Ascending aorta (tissue), 2 donors: Measurements from ENCODE around the gene BARX2. TPM values are rescaled to one million over a fixed set of nuclear protein-coding genes. Genes with fewer than 3 reads are reported as not detected.
"Not testable (repeated sequence)": the region's sequence is repeated elsewhere in the genome, so short reads cannot be mapped to it uniquely, and the experiment has no call there.

Source experiments
- DNase-seq, 2 donors: peaks; one replicate each; pipeline ENCODE4 v3.0.0-alpha.2; 2019; ENCODE audit warnings: low spot score in 2 of 2
- H3K27ac ChIP-seq, 2 donors: fragments of 200-600 bp; sonication (generic); one replicate each; pipeline ENCODE4 v1.5.1; 2016 to 2017; ENCODE audit warnings: mild to moderate bottlenecking in 1 of 2
- H3K27me3 ChIP-seq: fragments of 200-600 bp; sonication (generic); one replicate; pipeline ENCODE4 v1.5.1; 2017
- H3K36me3 ChIP-seq, 2 donors: fragments of 200-600 bp; sonication (generic); one replicate each; pipeline ENCODE4 v1.5.1; 2016
- H3K4me1 ChIP-seq, 2 donors: fragments of 200-600 bp; sonication (generic); one replicate each; pipeline ENCODE4 v1.5.1; 2016 to 2017; ENCODE audit warnings: mild to moderate bottlenecking in 1 of 2
- H3K4me3 ChIP-seq, 2 donors: fragments of 200-600 bp; sonication (generic); one replicate each; pipeline ENCODE4 v1.5.1; 2016 to 2017; ENCODE audit warnings: mild to moderate bottlenecking in 1 of 2
- H3K9me3 ChIP-seq, 2 donors: fragments of 200-600 bp; sonication (generic); one replicate each; pipeline ENCODE4 v1.5.1; 2016
- CTCF ChIP-seq, 3 experiments: fragments of 200-600 bp in 2 of 3; fragments of 450-650 bp in 1 of 3; sonication (generic) in 2 of 3; IDR thresholded peaks; one replicate each; pipeline ENCODE4 v1.5.1; 2016 to 2019; ENCODE audit warnings: antibody characterized with exemption in 3 of 3, mild to moderate bottlenecking in 1 of 3, moderate library complexity in 1 of 3
- intact Hi-C: fragments of 100-400 bp; cut with DNase I; formaldehyde crosslinking; loops from one replicate; pipeline ENCODE4 v1.15.1; 2023
- total RNA-seq: library from RNA; depleted of rRNA; stranded (reverse); fragments of >200 nt; gene quantifications from one replicate; pipeline ENCODE4 v1.1.0, GENCODE V29; 2016

Gene BARX2
- total RNA-seq = not detected

GRCh38 chr11:129375751-129376657 is at the start of gene BARX2:
Gene BARX2, plus strand, starts transcription at chr11:129375848. Its CDS starts 188 bp downstream, at chr11:129376036.
- Histone ChIP-seq H3K4me1 (peaks cover 3 to 18% of the 10 kb centered on the region in 2 donors), H3K36me3 (no peaks in the 10 kb centered on the region), H3K27me3 (peaks cover 27% of the 10 kb centered on the region), H3K27ac (no peak within 1 kb of the TSS), H3K9me3 (no peaks in the 10 kb centered on the region), H3K4me3 (peak within 1 kb of the TSS; percentile 39 to 58)
- no peak for DNase-seq
- intact Hi-C loops = no loop called here
- TF ChIP-seq CTCF (IDR thresholded peaks at IDR 0.05) = no peak

- no peak for DNase-seq
- Histone ChIP-seq H3K27me3 (no peaks in the 10 kb centered on the region), H3K9me3 (no peaks in the 10 kb centered on the region), H3K36me3 (no peaks in the 10 kb centered on the region), H3K4me1 (no peaks in the 10 kb centered on the region), H3K4me3 (no peak overlapping the region), H3K27ac (no peak overlapping the region)
- no peak for TF ChIP-seq CTCF (IDR thresholded peaks at IDR 0.05)
- intact Hi-C loops = loop anchor here (10.0 kb wide), 1 partner anchor 92 kb away; no protein-coding TSS in a partner anchor
Observed at GRCh38 chr11:129326921-129327320, 48.7 kb upstream of the BARX2 start.

- intact Hi-C loops = loop anchor here (10.0 kb wide), 1 partner anchor 93 kb away; no protein-coding TSS in a partner anchor
- H3K4me3 ChIP-seq, DNase-seq, H3K27me3 ChIP-seq, H3K36me3 ChIP-seq, H3K27ac ChIP-seq, H3K9me3 ChIP-seq, H3K4me1 ChIP-seq: not testable (repeated sequence)
Observed at GRCh38 chr11:129327708-129328107, 47.9 kb upstream of the BARX2 start.

GRCh38 chr11:129328756-129329155 is 46.9 kb upstream of the BARX2 start:
- Histone ChIP-seq H3K27ac (no peak overlapping the region), H3K9me3 (no peaks in the 10 kb centered on the region), H3K27me3 (no peaks in the 10 kb centered on the region), H3K4me3 (no peak overlapping the region), H3K36me3 (no peaks in the 10 kb centered on the region), H3K4me1 (no peaks in the 10 kb centered on the region)
- DNase-seq = no peak
- TF ChIP-seq CTCF (IDR thresholded peaks at IDR 0.05) = no peak
- intact Hi-C loops = loop anchor here (10.0 kb wide), 1 partner anchor 94 kb away; no protein-coding TSS in a partner anchor

GRCh38 chr11:129331217-129331616 is 44.4 kb upstream of the BARX2 start:
- Histone ChIP-seq H3K27ac (no peak overlapping the region), H3K27me3 (no peaks in the 10 kb centered on the region), H3K4me3 (no peak overlapping the region), H3K36me3 (no peaks in the 10 kb centered on the region), H3K9me3 (no peaks in the 10 kb centered on the region), H3K4me1 (no peaks in the 10 kb centered on the region)
- intact Hi-C loops = loop anchor here (1.0 to 5.0 kb wide), 3 partner anchors 54 to 214 kb away; no protein-coding TSS in a partner anchor
- TF ChIP-seq CTCF (IDR thresholded peaks at IDR 0.05) = no peak
- DNase-seq = no peak

GRCh38 chr11:129331871-129332274 is 43.8 kb upstream of the BARX2 start:
- Histone ChIP-seq H3K4me1 (no peaks in the 10 kb centered on the region), H3K36me3 (no peaks in the 10 kb centered on the region), H3K9me3 (no peaks in the 10 kb centered on the region), H3K4me3 (no peak overlapping the region), H3K27me3 (no peaks in the 10 kb centered on the region), H3K27ac (no peak overlapping the region)
- intact Hi-C loops = loop anchor here (1.0 to 5.0 kb wide), 3 partner anchors 55 to 215 kb away; no protein-coding TSS in a partner anchor
- TF ChIP-seq CTCF (IDR thresholded peaks at IDR 0.05) = peak; percentile 73 to 87 (median 87)
- DNase-seq = peak in 1 of 2 donors; percentile 86
